Loucy (cell line): Measurements from ENCODE around the gene TMEM170A.

Experiments used
- H2AFZ ChIP-seq: fragments of 200-600 bp; sonication (generic); 2 replicates; pipeline ENCODE4 v1.6.0; 2016; ENCODE audit warnings: antibody characterized with exemption, mild to moderate bottlenecking, low read length, moderate library complexity
- H3F3A ChIP-seq: fragments of 200-600 bp; 2 replicates; pipeline ENCODE4 v1.6.0; 2016; ENCODE audit warnings: antibody characterized with exemption, low read depth, mild to moderate bottlenecking
- H3K27me3 ChIP-seq: fragments of 200-600 bp; sonication (generic); 2 replicates; pipeline ENCODE4 v1.6.1; 2014; ENCODE audit warnings: low read length, mild to moderate bottlenecking; ENCODE audit not compliant: insufficient read depth, poor library complexity, severe bottlenecking
- H3K36me3 ChIP-seq: fragments of 200-600 bp; sonication (generic); 2 replicates; pipeline ENCODE4 v1.6.1; 2016; ENCODE audit warnings: low read length; ENCODE audit not compliant: insufficient read depth
- H3K4me1 ChIP-seq: fragments of 200-600 bp; sonication (generic); 2 replicates; pipeline ENCODE4 v1.5.1; 2014; ENCODE audit warnings: low read length, mild to moderate bottlenecking; ENCODE audit not compliant: insufficient read depth, poor library complexity, severe bottlenecking
- H3K4me2 ChIP-seq: fragments of 200-600 bp; sonication (generic); 2 replicates; pipeline ENCODE4 v1.6.0; 2014; ENCODE audit warnings: antibody characterized with exemption, low read length, low read depth, mild to moderate bottlenecking; ENCODE audit not compliant: poor library complexity, severe bottlenecking
- H3K4me3 ChIP-seq: fragments of 200-600 bp; sonication (generic); 2 replicates; pipeline ENCODE4 v1.5.1; 2014; ENCODE audit warnings: low read length, mild to moderate bottlenecking, mixed read lengths; ENCODE audit not compliant: poor library complexity, severe bottlenecking
- H3K79me2 ChIP-seq: fragments of 200-600 bp; sonication (generic); 2 replicates; pipeline ENCODE4 v1.6.1; 2014; ENCODE audit warnings: low read length; ENCODE audit not compliant: insufficient read depth
- H3K9ac ChIP-seq: fragments of 200-600 bp; sonication (generic); 2 replicates; pipeline ENCODE4 v1.6.0; 2014; ENCODE audit warnings: mild to moderate bottlenecking, low read depth, low read length, moderate library complexity; ENCODE audit not compliant: poor library complexity, severe bottlenecking
- H3K9me2 ChIP-seq: fragments of 200-600 bp; sonication (generic); replicated peaks from 2 replicates; pipeline ENCODE4 v1.6.1; 2016; ENCODE audit warnings: low read depth, low read length, mixed read lengths
- H3K9me3 ChIP-seq: fragments of 200-600 bp; sonication (generic); 2 replicates; pipeline ENCODE4 v1.6.1; 2014; ENCODE audit warnings: mild to moderate bottlenecking, antibody characterized with exemption, low read length, low read depth; ENCODE audit not compliant: insufficient read depth
- H4K20me1 ChIP-seq: fragments of 200-600 bp; sonication (generic); 2 replicates; pipeline ENCODE4 v1.6.0; 2014; ENCODE audit warnings: antibody characterized with exemption, low read length, mild to moderate bottlenecking; ENCODE audit not compliant: insufficient read depth, poor library complexity, severe bottlenecking
- EZH2phosphoT487 ChIP-seq: fragments of 200-600 bp; IDR thresholded peaks from 2 replicates; pipeline ENCODE4 v1.6.1; 2018; ENCODE audit warnings: antibody characterized with exemption, mild to moderate bottlenecking, moderate library complexity, borderline replicate concordance
- TF ChIP-seq, protein P1 (sequence below): fragments of 200-600 bp; sonication (generic); conservative IDR thresholded peaks from 2 replicates; pipeline ENCODE4 v1.5.1; 2014; ENCODE audit warnings: mild to moderate bottlenecking, antibody characterized with exemption, low read length

TMEM170A gene

DNA sequence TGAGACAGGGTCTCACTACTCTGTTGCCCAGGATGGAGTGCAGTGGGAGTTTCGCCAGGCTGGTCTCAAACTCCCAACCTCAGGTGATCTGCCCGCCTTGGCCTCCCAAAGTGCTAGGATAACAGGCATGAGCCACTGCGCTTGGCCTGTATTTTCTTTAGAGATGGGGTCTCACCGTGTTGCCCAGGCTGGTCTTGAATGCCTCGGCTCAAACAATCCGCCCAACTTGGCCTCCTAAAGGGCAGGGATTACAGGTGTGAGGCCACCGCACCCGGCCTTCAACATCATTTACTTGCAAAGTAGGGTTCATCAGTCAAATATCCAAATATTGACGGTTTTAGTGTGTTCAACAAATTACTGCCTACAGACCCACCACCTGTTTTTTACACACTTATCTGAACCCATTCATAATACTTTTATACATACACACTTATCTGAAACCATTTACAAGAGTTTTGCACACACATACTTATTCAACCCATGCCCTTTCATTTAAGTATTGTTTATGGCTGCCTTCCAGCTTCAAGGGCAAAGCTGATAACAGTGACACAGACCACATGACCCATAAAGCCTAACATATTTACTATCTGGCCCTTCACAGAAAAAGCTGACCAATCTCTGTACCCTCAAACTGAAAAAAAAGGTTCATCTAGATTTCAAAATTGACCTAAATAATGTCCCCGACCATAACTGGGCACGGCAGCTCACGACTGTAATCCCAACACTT, 11.9 kb downstream of the TMEM170A start:
- no peaks in the 10 kb centered on the region for H3K9me2 ChIP-seq
- H3K4me2 ChIP-seq: no peak overlapping the region
- H3F3A ChIP-seq: no peaks in the 10 kb centered on the region
- no peaks in the 10 kb centered on the region for H3K27me3 ChIP-seq
- H3K4me3 ChIP-seq: no peak overlapping the region
- no peak overlapping the region for H2AFZ ChIP-seq
- peaks cover 25% of the 10 kb centered on the region; the same call in 1 of the 2 replicates for H3K36me3 ChIP-seq
- H3K9ac ChIP-seq: no peak overlapping the region
- H3K9me3 ChIP-seq: no peaks in the 10 kb centered on the region
- H3K4me1 ChIP-seq: peaks cover 8% of the 10 kb centered on the region
- H3K79me2 ChIP-seq: peaks cover 62% of the 10 kb centered on the region
- peaks cover 27% of the 10 kb centered on the region for H4K20me1 ChIP-seq
- TF ChIP-seq, protein P1, sequence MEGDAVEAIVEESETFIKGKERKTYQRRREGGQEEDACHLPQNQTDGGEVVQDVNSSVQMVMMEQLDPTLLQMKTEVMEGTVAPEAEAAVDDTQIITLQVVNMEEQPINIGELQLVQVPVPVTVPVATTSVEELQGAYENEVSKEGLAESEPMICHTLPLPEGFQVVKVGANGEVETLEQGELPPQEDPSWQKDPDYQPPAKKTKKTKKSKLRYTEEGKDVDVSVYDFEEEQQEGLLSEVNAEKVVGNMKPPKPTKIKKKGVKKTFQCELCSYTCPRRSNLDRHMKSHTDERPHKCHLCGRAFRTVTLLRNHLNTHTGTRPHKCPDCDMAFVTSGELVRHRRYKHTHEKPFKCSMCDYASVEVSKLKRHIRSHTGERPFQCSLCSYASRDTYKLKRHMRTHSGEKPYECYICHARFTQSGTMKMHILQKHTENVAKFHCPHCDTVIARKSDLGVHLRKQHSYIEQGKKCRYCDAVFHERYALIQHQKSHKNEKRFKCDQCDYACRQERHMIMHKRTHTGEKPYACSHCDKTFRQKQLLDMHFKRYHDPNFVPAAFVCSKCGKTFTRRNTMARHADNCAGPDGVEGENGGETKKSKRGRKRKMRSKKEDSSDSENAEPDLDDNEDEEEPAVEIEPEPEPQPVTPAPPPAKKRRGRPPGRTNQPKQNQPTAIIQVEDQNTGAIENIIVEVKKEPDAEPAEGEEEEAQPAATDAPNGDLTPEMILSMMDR: no peak
- no peak for TF ChIP-seq EZH2phosphoT487

- Histone ChIP-seq H3K9me2 (no peaks in the 10 kb centered on the region), H2AFZ (no peak overlapping the region)
Observed at GRCh38 chr16:75446416-75446815, 18.1 kb downstream of the TMEM170A start.

DNA sequence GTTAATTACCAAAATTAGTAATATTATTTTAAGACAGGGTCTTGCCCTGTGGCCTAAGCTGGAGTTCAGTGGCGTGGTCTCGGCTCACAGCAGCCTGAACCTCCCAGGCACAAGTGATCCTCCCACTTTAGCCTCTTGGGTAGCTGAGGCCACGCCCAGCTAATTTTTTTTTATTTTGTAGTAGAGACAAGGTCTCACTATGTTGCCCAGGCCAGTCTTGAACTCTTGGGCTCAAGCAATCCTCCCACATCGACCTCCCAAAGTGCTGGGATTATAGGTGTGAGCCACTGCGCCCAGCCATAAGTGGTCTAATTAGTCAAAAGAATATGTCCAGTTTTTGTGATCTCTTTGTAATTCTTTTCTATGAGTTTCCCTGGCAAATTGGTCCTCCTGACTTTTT, 19.2 kb downstream of the TMEM170A start:
- Histone ChIP-seq H3K4me3 (no peak overlapping the region), H3F3A (peaks cover 5% of the 10 kb centered on the region; the same call in 1 of the 2 replicates), H3K9me2 (no peaks in the 10 kb centered on the region), H3K4me1 (no peaks in the 10 kb centered on the region), H3K79me2 (no peaks in the 10 kb centered on the region), H3K9ac (no peak overlapping the region), H4K20me1 (peaks cover 4% of the 10 kb centered on the region), H3K36me3 (peaks cover 31% of the 10 kb centered on the region; the same call in 1 of the 2 replicates), H3K27me3 (no peaks in the 10 kb centered on the region), H3K9me3 (no peaks in the 10 kb centered on the region), H3K4me2 (no peak overlapping the region), H2AFZ (no peak overlapping the region)
- TF ChIP-seq, protein P1: no peak
- no peak for TF ChIP-seq EZH2phosphoT487

More at GRCh38 chr16:75446416-75446815, 18.1 kb downstream of the TMEM170A start:
- H3K36me3 ChIP-seq: peaks cover 42% of the 10 kb centered on the region; the same call in 1 of the 2 replicates
- no peaks in the 10 kb centered on the region for H3K4me1 ChIP-seq
- H3K9ac ChIP-seq: no peak overlapping the region
- peaks cover 7% of the 10 kb centered on the region; the same call in 1 of the 2 replicates for H3K79me2 ChIP-seq
- TF ChIP-seq, protein P1: no peak
- no peak for TF ChIP-seq EZH2phosphoT487
- peaks cover 5% of the 10 kb centered on the region; the same call in 1 of the 2 replicates for H3F3A ChIP-seq
- H3K9me3 ChIP-seq: no peaks in the 10 kb centered on the region
- no peaks in the 10 kb centered on the region for H3K27me3 ChIP-seq
- peaks cover 4% of the 10 kb centered on the region for H4K20me1 ChIP-seq
- H3K4me3 ChIP-seq: no peak overlapping the region
- no peak overlapping the region for H3K4me2 ChIP-seq
